Measurements from ENCODE around the gene UBE2J1. TPM values are rescaled to one million over a fixed set of nuclear protein-coding genes. Genes with fewer than 3 reads are reported as not detected.
A peak's percentile ranks its signal among the peaks of the same experiment; 100 is the strongest.

Gene UBE2J1
- total RNA-seq, 1 donor from 2014 or later: 18.0 TPM

DNA sequence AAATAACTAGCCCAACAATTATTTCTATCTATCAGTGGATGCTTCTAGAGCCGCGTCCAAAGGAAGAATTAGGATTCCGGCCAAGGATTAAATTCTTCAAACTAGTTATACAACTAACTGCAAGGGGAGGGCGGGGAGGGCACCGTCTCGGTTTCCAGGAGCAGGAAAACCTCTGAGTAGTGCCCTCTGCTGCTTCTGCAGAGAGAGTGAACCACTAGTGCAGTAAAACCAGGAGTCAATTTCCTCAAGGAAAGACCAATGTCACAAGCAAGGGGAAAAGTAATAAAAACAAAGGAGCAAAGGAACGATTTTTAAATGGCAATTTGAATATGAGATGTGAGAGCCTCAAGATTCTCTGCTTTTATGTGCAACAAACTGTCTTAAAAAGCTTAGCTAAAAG, 16.5 kb upstream of the UBE2J1 start:
- DNase-seq (ENCODE audit: low spot score): no peak
- intact Hi-C loops (cut with DNase I): loop anchor here (5.0 kb wide), 2 partner anchors 43 to 57 kb away; partner anchors contain the start of gene RRAGD

GRCh38 chr6:89368107-89368506, 15.6 kb upstream of the UBE2J1 start:
- intact Hi-C loops (cut with DNase I): loop anchor here (5.0 kb wide), 2 partner anchors 44 to 56 kb away; partner anchors contain the start of gene RRAGD
- no peak for DNase-seq (ENCODE audit: low spot score)

DNA sequence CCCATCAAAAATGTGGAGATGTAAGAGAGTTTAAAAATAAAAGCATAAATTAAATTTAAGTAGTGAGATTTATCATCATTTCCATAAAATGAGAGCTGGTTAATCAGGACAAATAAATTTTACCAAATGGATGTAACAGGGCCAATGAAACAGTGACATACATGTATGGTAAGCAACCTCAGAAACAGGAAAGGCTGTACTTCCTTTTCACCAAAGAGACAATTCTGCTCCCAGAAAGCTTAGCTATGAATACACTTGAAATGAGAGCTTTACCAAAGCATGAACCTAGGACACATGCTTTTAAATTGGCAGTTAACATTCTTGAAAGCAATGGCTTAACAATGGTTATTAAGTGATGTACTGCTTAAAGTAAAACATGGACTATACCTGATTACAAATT, 12.1 kb upstream of the UBE2J1 start:
- intact Hi-C loops (cut with DNase I): no loop called here
- no peak for DNase-seq (ENCODE audit: low spot score)

DNA sequence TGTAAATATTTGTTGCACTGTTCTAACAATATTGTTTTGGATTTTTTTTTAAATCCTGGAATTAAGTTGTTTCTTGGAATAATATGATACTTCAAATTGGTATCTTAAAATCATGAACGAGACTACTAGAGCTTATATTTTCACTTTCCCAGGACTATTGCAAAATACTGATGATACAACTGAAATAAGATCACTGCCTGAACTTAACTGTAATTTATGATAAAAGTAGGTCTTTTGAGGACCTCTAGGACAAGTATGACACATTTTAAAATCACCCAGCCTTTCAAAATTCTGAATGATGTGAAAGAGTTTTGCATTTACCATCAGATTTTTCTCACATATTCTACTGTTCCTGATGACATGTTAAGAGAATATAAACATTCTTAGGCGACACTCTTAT, 8.6 kb upstream of the UBE2J1 start:
- intact Hi-C loops (cut with DNase I): no loop called here
- no peak for DNase-seq (ENCODE audit: low spot score)

DNA sequence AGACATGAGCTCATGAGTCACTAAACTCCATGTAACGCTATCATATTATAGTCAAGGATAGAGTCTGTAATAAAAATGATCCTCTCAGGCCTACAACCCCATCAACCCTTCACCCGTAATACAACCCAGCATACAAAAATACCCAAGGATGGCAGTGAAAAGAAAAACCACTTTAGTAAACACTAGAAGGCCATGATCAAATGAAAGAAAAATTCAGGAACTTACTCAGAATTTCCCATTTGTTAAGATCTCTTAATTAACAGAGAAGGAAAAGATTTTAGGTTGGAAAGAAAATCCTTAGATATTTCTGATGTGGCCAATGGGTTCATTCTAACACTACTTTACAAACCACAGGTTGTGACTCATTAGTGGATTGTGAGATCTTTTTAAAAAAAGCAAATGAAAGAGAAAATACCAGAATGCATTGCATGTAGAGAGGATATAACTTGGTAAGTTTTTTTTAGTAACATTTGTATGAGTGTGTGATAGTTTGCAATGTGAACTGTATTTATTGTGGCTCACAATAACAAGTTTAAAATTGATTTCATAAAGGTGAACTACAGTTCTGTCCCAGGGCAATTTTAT, 8.0 kb upstream of the UBE2J1 start:
- DNase-seq (ENCODE audit: low spot score): no peak
- intact Hi-C loops (cut with DNase I): no loop called here

DNA sequence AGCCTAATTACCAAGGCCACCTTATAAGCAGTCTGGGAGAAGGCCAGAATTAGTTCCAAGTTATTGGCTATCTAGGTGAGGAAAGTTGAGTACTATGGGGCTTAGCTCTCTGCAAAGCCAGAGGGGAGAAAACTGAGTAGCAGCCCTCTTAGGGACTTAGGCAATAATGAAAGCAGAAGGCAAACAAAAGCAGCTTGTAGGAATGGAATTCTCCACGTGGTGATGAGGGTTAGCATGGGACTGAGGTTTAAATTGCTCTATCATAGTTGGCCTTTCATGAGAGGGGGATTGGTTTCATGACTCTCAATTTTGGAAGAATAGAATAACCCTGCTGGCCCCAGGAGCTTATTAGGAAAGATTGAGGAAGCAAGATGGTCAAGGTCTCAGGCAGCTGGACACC, 7.0 kb upstream of the UBE2J1 start:
- no peak for DNase-seq (ENCODE audit: low spot score)
- intact Hi-C loops (cut with DNase I): loop anchor here (10.0 kb wide), 2 partner anchors 215 to 395 kb away; partner anchors contain the start of genes PM20D2 and RNGTT

- intact Hi-C loops (cut with DNase I): loop anchor here (10.0 kb wide), 2 partner anchors 213 to 393 kb away; partner anchors contain the start of genes PM20D2 and RNGTT
- DNase-seq (ENCODE audit: low spot score): no peak
Observed at GRCh38 chr6:89357390-89357789, 4.9 kb upstream of the UBE2J1 start.

DNA sequence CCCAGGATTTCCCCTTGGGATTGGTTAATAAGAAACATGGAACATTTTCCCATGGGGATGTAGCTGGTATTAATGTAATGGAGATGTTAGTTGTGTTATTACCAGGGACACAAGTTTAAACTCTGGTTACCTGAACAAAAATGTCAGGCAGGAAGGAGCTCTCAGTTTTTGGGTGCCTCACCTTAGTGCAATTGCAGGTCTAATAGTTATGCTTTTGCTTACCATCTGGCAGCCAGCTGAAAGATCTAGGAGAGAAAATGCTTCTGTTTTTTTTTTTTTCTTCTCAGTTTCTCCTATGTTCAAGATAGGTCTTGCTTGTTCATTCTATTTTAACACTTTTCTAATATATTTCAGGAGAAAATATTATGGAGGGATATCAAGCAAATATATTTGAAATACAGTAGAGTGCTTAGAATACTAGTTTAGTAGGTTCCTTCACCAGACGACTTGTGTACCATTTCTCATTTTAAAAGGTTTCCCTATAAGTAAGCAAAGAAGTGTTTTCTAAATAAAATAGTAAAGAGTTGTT, 4.2 kb upstream of the UBE2J1 start:
- DNase-seq (ENCODE audit: low spot score): no peak
- intact Hi-C loops (cut with DNase I): loop anchor here (10.0 kb wide), 2 partner anchors 212 to 392 kb away; partner anchors contain the start of genes PM20D2 and RNGTT

DNA sequence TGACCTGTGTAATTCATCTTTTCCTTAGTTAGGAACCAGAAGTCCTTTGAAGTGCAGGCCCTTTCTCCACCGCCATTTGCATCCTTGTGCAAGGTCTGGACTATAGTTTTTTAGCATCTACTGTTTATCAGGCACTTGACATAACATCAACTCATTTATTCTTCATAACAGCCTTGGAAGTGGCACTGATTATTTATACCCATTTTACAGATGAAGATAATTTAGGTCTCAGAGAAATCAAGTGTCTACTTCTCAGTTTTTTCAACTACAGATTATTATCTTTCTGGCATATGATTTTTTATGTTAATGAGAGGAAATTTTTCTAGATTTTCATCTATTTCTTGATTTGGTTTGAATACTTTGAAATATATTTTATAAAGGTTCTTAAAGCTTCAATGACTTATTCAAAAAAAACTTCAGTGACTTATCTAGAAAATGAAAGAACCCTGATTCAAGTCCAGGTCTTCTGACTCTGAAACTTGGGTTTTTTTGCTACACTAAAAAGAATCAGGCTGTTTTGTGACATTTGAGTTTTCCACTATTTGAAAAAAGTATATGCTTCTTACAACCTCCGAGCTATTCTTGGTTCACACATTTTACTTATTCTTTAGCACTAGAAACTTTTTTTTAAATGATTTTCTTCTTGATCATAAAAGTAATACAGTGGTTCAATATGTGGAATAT, 3.1 kb upstream of the UBE2J1 start:
- intact Hi-C loops (cut with DNase I): loop anchor here (10.0 kb wide), 2 partner anchors 211 to 391 kb away; partner anchors contain the start of genes PM20D2 and RNGTT
- DNase-seq (ENCODE audit: low spot score): no peak

DNA sequence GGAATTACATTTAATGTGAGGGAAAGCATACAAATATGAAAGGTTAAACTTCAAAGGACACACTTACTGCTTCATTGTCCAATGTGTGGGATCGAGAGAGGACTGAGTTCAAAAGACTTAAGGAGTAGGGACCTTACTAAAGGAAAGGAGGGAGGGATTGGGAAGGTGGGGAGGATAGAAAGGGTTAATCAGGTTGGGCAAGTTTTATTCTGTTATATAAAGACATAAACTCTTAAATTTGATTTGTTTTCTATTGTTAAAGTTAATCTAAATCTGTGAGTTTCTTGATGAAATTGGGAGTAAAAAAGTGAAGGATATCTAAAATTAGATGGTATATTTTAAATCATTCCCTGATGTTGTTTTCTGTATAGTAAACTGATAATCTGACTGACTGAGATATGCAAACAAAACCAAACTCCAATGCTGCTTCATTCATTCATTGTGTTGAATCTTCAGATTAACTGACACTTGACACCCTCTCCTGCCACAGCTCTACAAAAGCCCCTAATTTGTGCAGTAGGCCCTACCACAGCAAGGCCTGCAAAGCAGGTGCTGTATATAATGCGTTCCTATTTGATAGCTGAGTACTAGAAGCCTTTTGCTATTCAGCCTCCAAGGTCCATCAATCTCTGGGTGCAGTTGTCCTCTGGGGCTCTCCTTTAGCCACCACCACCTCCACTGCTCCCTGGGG, 1.3 kb upstream of the UBE2J1 start:
- DNase-seq (ENCODE audit: low spot score): no peak
- intact Hi-C loops (cut with DNase I): loop anchor here (10.0 kb wide), 2 partner anchors 209 to 389 kb away; partner anchors contain the start of genes PM20D2 and RNGTT

DNA sequence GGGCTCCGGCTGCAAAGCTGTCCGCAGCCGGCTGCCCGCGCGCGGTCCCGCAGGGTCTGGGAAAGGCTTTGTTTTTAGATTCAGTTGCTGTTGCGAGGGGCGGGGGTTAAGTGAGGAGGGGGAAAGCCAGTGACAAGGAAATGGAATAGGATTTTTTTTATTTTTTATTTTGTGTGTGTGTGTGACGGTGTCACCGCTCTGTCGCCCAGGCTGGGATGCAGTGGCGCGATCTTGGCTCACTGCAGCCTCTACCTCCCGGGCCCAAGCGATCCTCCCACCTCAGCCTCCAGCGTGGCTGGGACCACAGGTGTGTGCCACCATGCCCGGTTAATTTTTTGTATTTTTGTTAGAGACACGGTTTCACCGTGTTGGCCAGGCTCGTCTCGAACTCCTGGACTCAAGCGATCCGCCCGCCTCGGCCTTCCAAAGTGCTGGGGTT, 615 bp upstream of the UBE2J1 start:
- intact Hi-C loops (cut with DNase I): loop anchor here (10.0 kb wide), 2 partner anchors 208 to 388 kb away; partner anchors contain the start of genes PM20D2 and RNGTT
- DNase-seq (ENCODE audit: low spot score): no peak

- intact Hi-C loops (cut with DNase I): loop anchor here (1.0 to 10.0 kb wide), 4 partner anchors 39 to 387 kb away; partner anchors contain the start of genes PM20D2, PNRC1 and RNGTT
Observed at GRCh38 chr6:89351671-89352277, 748 bp downstream of the UBE2J1 start.

GRCh38 chr6:89350281-89350966, 2.1 kb downstream of the UBE2J1 start:
- DNase-seq (ENCODE audit: low spot score): no peak
- intact Hi-C loops (cut with DNase I): loop anchor here (2.0 to 10.0 kb wide), 3 partner anchors 38 to 386 kb away; partner anchors contain the start of genes PM20D2 and RNGTT

More at GRCh38 chr6:89351671-89352277, 748 bp downstream of the UBE2J1 start:
- no peak for DNase-seq (ENCODE audit: low spot score)

DNA sequence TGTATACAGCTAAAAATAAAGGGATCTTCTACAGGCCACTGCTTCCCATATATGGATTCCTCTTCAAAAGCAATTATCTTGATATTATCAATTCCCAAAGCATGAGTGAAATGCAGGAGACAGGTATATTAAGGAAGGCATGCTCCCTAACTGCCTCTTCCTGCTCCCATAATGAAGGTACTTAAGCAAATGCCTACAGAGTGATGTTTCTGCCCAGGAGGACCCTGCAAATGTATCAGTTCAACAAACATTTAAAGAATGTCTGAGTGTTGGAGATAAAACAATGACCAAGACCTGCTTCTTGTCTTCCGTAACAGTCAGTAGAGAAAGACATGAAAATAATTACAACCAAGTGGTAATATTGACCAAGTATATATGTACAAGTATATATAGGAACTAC, 4.2 kb downstream of the UBE2J1 start:
- intact Hi-C loops (cut with DNase I): no loop called here
- DNase-seq (ENCODE audit: low spot score): no peak

DNA sequence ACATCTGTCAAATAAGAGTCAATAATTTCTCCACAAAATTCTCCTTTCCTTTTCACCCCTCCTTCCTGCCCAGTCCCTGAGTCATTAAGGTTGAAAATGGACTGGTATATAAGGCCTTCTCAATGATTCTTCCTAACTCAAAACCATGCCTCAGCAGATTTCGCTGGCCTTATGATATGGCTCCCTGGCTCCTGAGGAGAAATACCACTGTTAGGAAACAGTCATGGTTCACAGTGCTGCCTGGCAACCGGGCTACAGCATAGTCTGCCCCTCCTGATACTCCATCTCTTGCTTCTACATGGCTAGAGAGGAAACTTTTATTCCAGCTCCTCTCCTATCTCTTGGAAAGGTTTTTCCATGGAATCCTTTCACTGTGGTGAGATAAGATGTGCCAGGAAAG, 4.7 kb downstream of the UBE2J1 start:
- intact Hi-C loops (cut with DNase I): no loop called here
- peak; percentile 76 for DNase-seq (ENCODE audit: low spot score)

DNA sequence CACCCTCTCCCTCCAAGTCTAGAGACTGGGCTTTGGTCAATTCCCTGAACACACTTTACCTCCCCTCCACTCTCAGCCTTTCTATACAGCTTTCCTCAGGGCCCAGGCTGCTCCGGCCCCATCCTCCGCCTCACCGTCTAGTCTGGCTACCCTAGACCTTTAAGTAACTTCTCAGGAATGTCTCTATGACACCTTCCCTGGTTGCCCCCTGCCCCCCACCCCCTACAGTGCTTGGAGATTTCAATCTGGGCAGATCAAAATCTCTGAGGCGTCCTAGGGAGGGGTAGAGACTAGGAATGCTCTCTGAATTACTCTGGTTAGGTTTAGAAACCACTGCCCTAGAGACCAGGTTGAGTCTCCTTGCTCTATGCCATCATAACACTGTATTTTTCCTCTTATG, 6.1 kb downstream of the UBE2J1 start:
- intact Hi-C loops (cut with DNase I): no loop called here
- DNase-seq (ENCODE audit: low spot score): no peak

- no peak for DNase-seq (ENCODE audit: low spot score)
- intact Hi-C loops (cut with DNase I): no loop called here
Observed at GRCh38 chr6:89339565-89339964, 13.0 kb downstream of the UBE2J1 start.

- intact Hi-C loops (cut with DNase I): no loop called here
- no peak for DNase-seq (ENCODE audit: low spot score)
Observed at GRCh38 chr6:89335164-89335563, 17.4 kb downstream of the UBE2J1 start.

DNA sequence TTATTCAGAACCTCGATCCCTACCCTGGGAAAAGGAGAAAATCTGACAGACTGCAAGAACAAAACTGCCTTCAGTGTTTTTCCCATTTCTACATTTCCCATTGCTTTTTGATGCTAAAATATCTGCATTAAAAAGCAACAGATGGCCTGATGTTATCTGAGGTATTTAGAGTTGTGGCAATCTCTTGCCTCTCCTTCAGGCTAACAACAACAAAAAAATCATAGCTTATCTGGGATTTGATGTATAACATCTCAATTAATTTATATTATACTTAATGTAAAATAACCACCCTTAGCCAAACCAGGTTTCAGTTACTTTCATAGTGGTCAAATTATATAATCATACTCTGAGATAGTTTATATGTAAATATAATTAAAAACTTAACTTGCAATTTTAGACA, 21.6 kb downstream of the UBE2J1 start:
- intact Hi-C loops (cut with DNase I): no loop called here
- DNase-seq (ENCODE audit: low spot score): no peak
